ENCODE results near the gene MCF2L. TPM values are rescaled to one million over a fixed set of nuclear protein-coding genes. Genes with fewer than 3 reads are reported as not detected.

The MCF2L gene
- total RNA-seq, 1 donor from 2014 or later, result 90.0 TPM

DNA sequence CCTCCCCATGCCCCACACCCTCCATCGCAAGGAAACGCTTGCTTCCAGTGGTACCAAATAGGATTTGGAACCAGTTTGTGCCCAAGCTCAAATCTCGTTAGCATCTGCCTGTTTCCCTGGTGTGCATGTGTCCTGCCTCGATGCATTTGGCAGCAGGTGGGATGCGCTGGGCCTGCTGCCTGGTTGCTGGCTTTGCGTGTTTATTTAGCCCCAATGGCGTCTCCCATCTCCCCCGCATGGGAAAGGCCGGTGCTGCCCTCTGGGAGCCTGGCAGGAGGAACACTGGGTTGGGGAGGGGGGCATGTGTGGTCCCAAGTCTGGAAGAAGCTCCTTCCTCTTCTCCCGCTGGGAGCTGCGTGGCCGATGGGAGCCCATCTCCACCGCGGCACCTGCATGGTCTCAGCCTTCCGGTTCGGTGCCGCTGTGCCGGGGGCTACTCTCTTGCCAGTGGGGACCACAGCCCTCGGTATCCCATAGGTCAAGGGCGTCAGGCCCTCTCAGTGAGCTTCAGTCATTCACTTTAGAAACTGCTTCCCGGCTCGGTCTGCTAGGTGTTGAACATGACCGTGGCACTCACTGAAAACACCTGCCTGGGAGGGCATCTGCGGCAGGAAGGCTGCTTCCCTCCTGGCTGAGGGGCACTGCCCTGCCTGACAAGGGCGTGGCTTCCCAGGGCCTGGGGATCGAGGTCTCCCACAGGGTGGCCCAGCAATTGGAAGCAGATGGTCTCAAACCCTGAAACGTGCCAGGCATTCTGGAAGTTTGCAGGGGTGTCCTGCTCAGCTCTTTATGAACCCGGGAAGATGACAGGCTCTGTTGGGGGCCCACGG is 124.8 kb downstream of the MCF2L start:
- H3K36me3 Mint-ChIP-seq (ENCODE audit: insufficient read depth), result peaks cover 11% of the 10 kb centered on the region
- H3K27ac Mint-ChIP-seq, result no peak overlapping the region
- no peak for TF ChIP-seq CTCF (IDR thresholded peaks at IDR 0.05; ENCODE audit: unreplicated experiment)
- no peak overlapping the region for H3K4me3 Mint-ChIP-seq (ENCODE audit: low read depth)
- no peaks in the 10 kb centered on the region for H3K9me3 Mint-ChIP-seq (ENCODE audit: low read depth)
- no peaks in the 10 kb centered on the region for H3K27me3 Mint-ChIP-seq
- H3K4me1 Mint-ChIP-seq (ENCODE audit: low read depth), result no peaks in the 10 kb centered on the region
- DNase-seq (ENCODE audit: low spot score, unreplicated experiment), result no peak

DNA sequence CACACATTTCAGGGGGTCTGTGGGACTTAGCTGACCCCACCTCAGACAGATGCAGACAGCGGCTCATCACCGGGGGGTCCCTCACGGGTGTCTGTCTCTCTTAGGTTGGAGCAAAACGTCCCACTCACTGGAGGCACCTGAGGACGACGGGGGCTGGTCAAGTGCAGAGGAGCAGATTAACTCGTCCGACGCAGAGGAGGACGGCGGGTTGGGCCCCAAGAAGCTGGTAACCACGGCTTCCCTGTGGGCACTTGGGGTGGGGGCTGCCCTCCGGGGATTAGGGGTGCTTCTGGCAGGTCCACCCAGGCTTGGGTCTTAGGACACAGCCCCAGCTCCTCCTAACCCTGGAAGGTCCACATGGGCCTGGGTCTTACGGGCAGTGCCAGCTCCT is 125.4 kb downstream of the MCF2L start:
- Mint-ChIP-seq H3K36me3 (ENCODE audit: insufficient read depth) (peaks cover 11% of the 10 kb centered on the region), H3K9me3 (ENCODE audit: low read depth) (no peaks in the 10 kb centered on the region), H3K27me3 (no peaks in the 10 kb centered on the region), H3K27ac (no peak overlapping the region), H3K4me1 (ENCODE audit: low read depth) (no peaks in the 10 kb centered on the region), H3K4me3 (ENCODE audit: low read depth) (no peak overlapping the region)
- TF ChIP-seq CTCF (IDR thresholded peaks at IDR 0.05; ENCODE audit: unreplicated experiment), result no peak
- no peak for DNase-seq (ENCODE audit: low spot score, unreplicated experiment)

GRCh38 chr13:113095146-113096051 is 126.4 kb downstream of the MCF2L start:
- Mint-ChIP-seq H3K36me3 (ENCODE audit: insufficient read depth) (peaks cover 9% of the 10 kb centered on the region), H3K27ac (peak overlapping the region; percentile 88), H3K4me1 (ENCODE audit: low read depth) (no peaks in the 10 kb centered on the region), H3K9me3 (ENCODE audit: low read depth) (no peaks in the 10 kb centered on the region), H3K27me3 (no peaks in the 10 kb centered on the region), H3K4me3 (ENCODE audit: low read depth) (no peak overlapping the region)
- DNase-seq (ENCODE audit: low spot score, unreplicated experiment), result no peak
- no peak for TF ChIP-seq CTCF (IDR thresholded peaks at IDR 0.05; ENCODE audit: unreplicated experiment)

- Mint-ChIP-seq H3K4me1 (ENCODE audit: low read depth) (no peaks in the 10 kb centered on the region), H3K27me3 (no peaks in the 10 kb centered on the region)
Observed at GRCh38 chr13:113096052-113096744, 127.2 kb downstream of the MCF2L start.

More at GRCh38 chr13:113096052-113096744, 127.2 kb downstream of the MCF2L start:
- peaks cover 5% of the 10 kb centered on the region for H3K36me3 Mint-ChIP-seq (ENCODE audit: insufficient read depth)
- H3K4me3 Mint-ChIP-seq (ENCODE audit: low read depth), result no peak overlapping the region
- DNase-seq (ENCODE audit: low spot score, unreplicated experiment), result no peak
- no peak for TF ChIP-seq CTCF (IDR thresholded peaks at IDR 0.05; ENCODE audit: unreplicated experiment)
- H3K27ac Mint-ChIP-seq, result no peak overlapping the region
- no peaks in the 10 kb centered on the region for H3K9me3 Mint-ChIP-seq (ENCODE audit: low read depth)

Measured in progenitor cell of endocrine pancreas (in vitro differentiated cells).